Caco-2 (cell line): ENCODE data around the gene ROBO1. TPM values are rescaled to one million over a fixed set of nuclear protein-coding genes. Genes with fewer than 3 reads are reported as not detected.

ENCODE experiments used
- BruUV-seq: library from RNA; stranded (reverse); fragments of 400-500 nt; replicated peaks from 2 replicates; lab custom pipeline; 2021; lab: Mats Ljungman, UMichigan
- CTCF ChIA-PET: fragments of 300-600 bp; sonication (Branson Sonifier 250); formaldehyde crosslinking; loops from one replicate; lab custom pipeline; 2022; ENCODE audit warnings: antibody characterized with exemption; lab: Charles Lee
- POLR2A ChIA-PET: fragments of 300-600 bp; sonication (Branson Sonifier 250); formaldehyde crosslinking; loops from one replicate; lab custom pipeline; 2022; ENCODE audit warnings: antibody characterized with exemption; lab: Charles Lee
- DNase-seq, 2 experiments: peaks; one replicate each; pipeline versions ENCODE4 v3.0.0 to v3.0.0-alpha.2; 2020 to 2022
- H3K27me3 ChIP-seq: replicated peaks from 2 replicates; pipeline ENCODE4 v1.6.0; 2011; ENCODE audit warnings: low read length; ENCODE audit not compliant: control insufficient read depth, insufficient read depth
- H3K36me3 ChIP-seq: 2 replicates; pipeline ENCODE4 v1.5.1; 2011; ENCODE audit warnings: low read length; ENCODE audit not compliant: control insufficient read depth, insufficient read depth
- H3K4me1 ChIP-seq: fragments of 250-450 bp; sonication (Bioruptor Pico); 2 replicates; pipeline ENCODE4 v1.5.1; 2020; ENCODE audit warnings: mild to moderate bottlenecking
- H3K4me3 ChIP-seq: 2 replicates; pipeline ENCODE4 v1.5.1; 2011; ENCODE audit warnings: low read depth, mild to moderate bottlenecking, control low read depth, low read length
- H3K9me3 ChIP-seq: fragments of 250-450 bp; sonication (Bioruptor Pico); 2 replicates; pipeline ENCODE4 v1.5.1; 2020; ENCODE audit warnings: mild to moderate bottlenecking, moderate library complexity
- H3K27ac Mint-ChIP-seq: one replicate; pipeline ENCODE4 v1.8.0; 2022; ENCODE audit warnings: mixed read lengths; ENCODE audit not compliant: unreplicated experiment
- H3K27me3 Mint-ChIP-seq: one replicate; pipeline ENCODE4 v1.8.0; 2022; ENCODE audit warnings: mixed read lengths; ENCODE audit not compliant: insufficient read depth, unreplicated experiment
- H3K36me3 Mint-ChIP-seq: one replicate; pipeline ENCODE4 v1.8.0; 2022; ENCODE audit warnings: mild to moderate bottlenecking, mixed read lengths; ENCODE audit not compliant: insufficient read depth, unreplicated experiment
- H3K4me1 Mint-ChIP-seq: one replicate; pipeline ENCODE4 v1.8.0; 2022; ENCODE audit warnings: low read depth, mixed read lengths; ENCODE audit not compliant: unreplicated experiment
- H3K4me3 Mint-ChIP-seq: one replicate; pipeline ENCODE4 v1.8.0; 2022; ENCODE audit warnings: mild to moderate bottlenecking, moderate library complexity, mixed read lengths; ENCODE audit not compliant: unreplicated experiment
- H3K9me3 Mint-ChIP-seq: one replicate; pipeline ENCODE4 v1.8.0; 2022; ENCODE audit warnings: mixed read lengths; ENCODE audit not compliant: unreplicated experiment
- intact Hi-C: fragments of 100-400 bp; cut with micrococcal nuclease; formaldehyde crosslinking; loops from one replicate; pipeline ENCODE4 v1.10.0; 2022; ENCODE audit not compliant: unreplicated experiment
- total RNA-seq: library from RNA; stranded (reverse); gene quantifications from 2 replicates; pipeline ENCODE4 v1.2.3, GENCODE V29; 2022
- TF ChIP-seq, protein P1 (sequence below), 2 experiments: fragments of 200-600 bp in 1 of 2; IDR thresholded peaks; 1 replicate in 1 of 2; 2 replicates in 1 of 2; pipeline versions ENCODE4 v1.5.1 to v1.8.0; 2011 to 2022; ENCODE audit warnings: antibody characterized with exemption in 1 of 2, control low read depth in 1 of 2, inconsistent platforms in 1 of 2, low read depth in 1 of 2, low read length in 1 of 2, mild to moderate bottlenecking in 1 of 2, moderate library complexity in 1 of 2; ENCODE audit not compliant: insufficient read depth in 1 of 2, severe bottlenecking in 1 of 2, unreplicated experiment in 1 of 2

ROBO1 gene
- total RNA-seq, 1 experiment from 2014 or later, result 1.8 TPM

DNA sequence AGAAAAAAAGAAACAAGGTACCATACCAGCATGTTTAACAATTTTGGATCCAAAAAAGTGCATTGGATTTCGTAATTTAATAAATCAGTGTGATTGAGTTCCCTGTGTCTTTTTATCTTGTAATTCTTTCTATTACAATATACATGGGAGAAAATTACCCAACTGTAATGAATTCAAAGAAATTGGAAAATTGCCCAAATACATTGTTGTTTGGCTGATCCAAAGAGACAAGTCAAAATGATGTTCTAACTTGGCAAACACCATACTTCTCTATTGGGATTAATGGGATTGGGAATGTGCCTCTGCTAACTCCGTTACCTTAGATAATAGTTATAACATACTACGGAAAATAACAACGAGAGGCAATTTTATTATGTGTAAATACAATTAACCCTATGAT is 1097.1 kb downstream of the ROBO1 start:
- Mint-ChIP-seq H3K4me1 (no peaks in the 10 kb centered on the region), H3K4me3 (no peak overlapping the region), H3K36me3 (no peaks in the 10 kb centered on the region), H3K9me3 (no peaks in the 10 kb centered on the region), H3K27ac (no peak overlapping the region), H3K27me3 (no peaks in the 10 kb centered on the region)
- H3K36me3 ChIP-seq, result no peaks in the 10 kb centered on the region
- ChIA-PET POLR2A (no interaction called here), CTCF (no interaction called here)
- H3K4me3 ChIP-seq, result no peak overlapping the region
- no peak for DNase-seq
- no peaks in the 10 kb centered on the region for H3K27me3 ChIP-seq
- BruUV-seq, result no TSS peak
- TF ChIP-seq, protein P1, sequence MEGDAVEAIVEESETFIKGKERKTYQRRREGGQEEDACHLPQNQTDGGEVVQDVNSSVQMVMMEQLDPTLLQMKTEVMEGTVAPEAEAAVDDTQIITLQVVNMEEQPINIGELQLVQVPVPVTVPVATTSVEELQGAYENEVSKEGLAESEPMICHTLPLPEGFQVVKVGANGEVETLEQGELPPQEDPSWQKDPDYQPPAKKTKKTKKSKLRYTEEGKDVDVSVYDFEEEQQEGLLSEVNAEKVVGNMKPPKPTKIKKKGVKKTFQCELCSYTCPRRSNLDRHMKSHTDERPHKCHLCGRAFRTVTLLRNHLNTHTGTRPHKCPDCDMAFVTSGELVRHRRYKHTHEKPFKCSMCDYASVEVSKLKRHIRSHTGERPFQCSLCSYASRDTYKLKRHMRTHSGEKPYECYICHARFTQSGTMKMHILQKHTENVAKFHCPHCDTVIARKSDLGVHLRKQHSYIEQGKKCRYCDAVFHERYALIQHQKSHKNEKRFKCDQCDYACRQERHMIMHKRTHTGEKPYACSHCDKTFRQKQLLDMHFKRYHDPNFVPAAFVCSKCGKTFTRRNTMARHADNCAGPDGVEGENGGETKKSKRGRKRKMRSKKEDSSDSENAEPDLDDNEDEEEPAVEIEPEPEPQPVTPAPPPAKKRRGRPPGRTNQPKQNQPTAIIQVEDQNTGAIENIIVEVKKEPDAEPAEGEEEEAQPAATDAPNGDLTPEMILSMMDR (IDR thresholded peaks at IDR 0.05; ENCODE audit: insufficient read depth in 1 of 2, low read depth in 1 of 2, low read length in 1 of 2, severe bottlenecking in 1 of 2, unreplicated experiment in 1 of 2), result no peak
- intact Hi-C loops, result no loop called here
- H3K4me1 ChIP-seq, result no peaks in the 10 kb centered on the region
- no peaks in the 10 kb centered on the region for H3K9me3 ChIP-seq

DNA sequence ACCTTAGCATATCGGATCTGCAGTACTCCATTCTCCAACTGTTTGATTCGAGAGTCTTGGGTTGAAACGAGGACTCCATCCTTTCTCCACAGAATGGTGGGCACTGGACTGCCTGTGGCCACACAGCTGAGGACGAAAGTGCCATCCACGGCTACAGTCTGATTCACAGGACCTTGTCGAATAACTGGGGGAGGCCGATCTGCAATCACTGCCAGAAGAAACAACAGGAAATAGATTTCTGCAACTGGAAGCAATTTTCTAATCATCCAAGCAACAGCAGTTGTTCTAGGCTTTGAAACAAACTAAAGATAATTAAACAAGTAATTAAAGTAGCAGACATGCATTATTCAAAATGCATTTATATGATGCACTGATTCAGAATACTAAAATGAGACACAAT is 1097.7 kb downstream of the ROBO1 start:
- no peak overlapping the region for H3K27ac Mint-ChIP-seq
- no TSS peak for BruUV-seq
- POLR2A ChIA-PET, result no interaction called here

DNA sequence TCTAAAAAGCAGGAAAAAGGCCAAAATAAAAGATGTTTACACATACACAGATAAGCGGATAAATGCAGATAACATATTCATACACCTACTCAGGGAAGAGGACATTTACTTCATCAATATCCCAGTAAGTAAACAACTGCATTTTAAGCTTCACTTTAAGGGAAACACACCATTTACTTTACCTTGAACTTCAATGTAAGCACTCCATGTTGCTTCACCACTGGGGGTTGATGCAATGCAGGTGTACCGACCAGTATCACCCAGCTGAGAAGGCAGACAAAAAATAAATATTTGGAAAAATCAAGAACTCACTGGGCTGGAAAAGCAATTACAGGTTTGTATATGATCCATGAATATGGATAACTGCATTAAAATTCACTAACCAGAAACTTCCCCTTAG is 1099.5 kb downstream of the ROBO1 start:
- Histone ChIP-seq H3K27me3 (no peaks in the 10 kb centered on the region), H3K4me3 (no peak overlapping the region), H3K9me3 (no peaks in the 10 kb centered on the region), H3K4me1 (no peaks in the 10 kb centered on the region), H3K36me3 (no peaks in the 10 kb centered on the region)
- intact Hi-C loops, result no loop called here
- Mint-ChIP-seq H3K27ac (no peak overlapping the region), H3K9me3 (no peaks in the 10 kb centered on the region), H3K4me1 (no peaks in the 10 kb centered on the region), H3K4me3 (no peak overlapping the region), H3K36me3 (no peaks in the 10 kb centered on the region), H3K27me3 (no peaks in the 10 kb centered on the region)
- TF ChIP-seq, protein P1 (IDR thresholded peaks at IDR 0.05; ENCODE audit: insufficient read depth in 1 of 2, low read depth in 1 of 2, low read length in 1 of 2, severe bottlenecking in 1 of 2, unreplicated experiment in 1 of 2), result no peak
- ChIA-PET CTCF (no interaction called here), POLR2A (no interaction called here)
- BruUV-seq, result no TSS peak
- no peak for DNase-seq

More for the DNA sequence above, 1097.7 kb downstream of the ROBO1 start:
- Mint-ChIP-seq H3K4me3 (no peak overlapping the region), H3K27me3 (no peaks in the 10 kb centered on the region), H3K9me3 (no peaks in the 10 kb centered on the region), H3K36me3 (no peaks in the 10 kb centered on the region), H3K4me1 (no peaks in the 10 kb centered on the region)
- intact Hi-C loops, result no loop called here
- Histone ChIP-seq H3K4me1 (no peaks in the 10 kb centered on the region), H3K9me3 (no peaks in the 10 kb centered on the region), H3K36me3 (no peaks in the 10 kb centered on the region), H3K4me3 (no peak overlapping the region), H3K27me3 (no peaks in the 10 kb centered on the region)
- CTCF ChIA-PET, result no interaction called here
- TF ChIP-seq, protein P1 (IDR thresholded peaks at IDR 0.05; ENCODE audit: insufficient read depth in 1 of 2, low read depth in 1 of 2, low read length in 1 of 2, severe bottlenecking in 1 of 2, unreplicated experiment in 1 of 2), result no peak
- no peak for DNase-seq
